ENCODE results near the gene RNASE9.
"Not testable (repeated sequence)": the region's sequence is repeated elsewhere in the genome, so short reads cannot be mapped to it uniquely, and the experiment has no call there.

Gene RNASE9

GRCh38 chr14:20572382-20572990 lies 11.6 kb upstream of the RNASE9 start:
- not testable (repeated sequence) for DNase-seq

- not testable (repeated sequence) for DNase-seq
Observed at GRCh38 chr14:20570720-20571119, 9.9 kb upstream of the RNASE9 start.

- DNase-seq, result not testable (repeated sequence)
Observed at GRCh38 chr14:20569865-20570264, 9.0 kb upstream of the RNASE9 start.

- DNase-seq, result no peak
Observed at GRCh38 chr14:20569066-20569465, 8.2 kb upstream of the RNASE9 start.

- no peak for DNase-seq
Observed at GRCh38 chr14:20568393-20568792, 7.5 kb upstream of the RNASE9 start.

GRCh38 chr14:20567199-20567598 lies 6.4 kb upstream of the RNASE9 start:
- DNase-seq, result not testable (repeated sequence)

- DNase-seq, result no peak
Observed at GRCh38 chr14:20564501-20564997, 3.7 kb upstream of the RNASE9 start.

GRCh38 chr14:20563971-20564370 lies 3.1 kb upstream of the RNASE9 start:
- DNase-seq, result no peak

- DNase-seq, result no peak
Observed at GRCh38 chr14:20559461-20559904, 1.4 kb downstream of the RNASE9 start.

- DNase-seq, result no peak
Observed at GRCh38 chr14:20557212-20557542, 3.7 kb downstream of the RNASE9 start.

- DNase-seq, result no peak
Observed at GRCh38 chr14:20556500-20557211, 4.2 kb downstream of the RNASE9 start.

- no peak for DNase-seq
Observed at GRCh38 chr14:20555845-20556244, 5.0 kb downstream of the RNASE9 start.

- no peak for DNase-seq
Observed at GRCh38 chr14:20553024-20553423, 7.8 kb downstream of the RNASE9 start.

GRCh38 chr14:20551606-20552005 lies 9.2 kb downstream of the RNASE9 start:
- DNase-seq, result no peak

GRCh38 chr14:20550926-20551325 lies 9.9 kb downstream of the RNASE9 start:
- no peak for DNase-seq

- no peak for DNase-seq
Observed at GRCh38 chr14:20548414-20549158, 12.3 kb downstream of the RNASE9 start.

- no peak for DNase-seq
Observed at GRCh38 chr14:20546877-20547276, 14.0 kb downstream of the RNASE9 start.

GRCh38 chr14:20539906-20540305 lies 20.9 kb downstream of the RNASE9 start:
- DNase-seq, result no peak

- no peak for DNase-seq
Observed at GRCh38 chr14:20530771-20531571, 29.9 kb downstream of the RNASE9 start.

- DNase-seq, result no peak
Observed at GRCh38 chr14:20529806-20530205, 31.0 kb downstream of the RNASE9 start.

GRCh38 chr14:20524027-20524426 lies 36.8 kb downstream of the RNASE9 start:
- no peak for DNase-seq

GRCh38 chr14:20522332-20522731 lies 38.5 kb downstream of the RNASE9 start:
- no peak for DNase-seq

- DNase-seq, result no peak
Observed at GRCh38 chr14:20516921-20517320, 43.9 kb downstream of the RNASE9 start.
